SH-SY5Y (cell line): ENCODE measurements around the gene TRIM33.

Experiments used
- GATA2 ChIP-seq: IDR thresholded peaks from 2 replicates; pipeline ENCODE4 v1.6.1; 2011; ENCODE audit warnings: mild to moderate bottlenecking, low read depth, low read length
- GATA3 ChIP-seq: IDR thresholded peaks from 2 replicates; pipeline ENCODE4 v1.6.1; 2011; ENCODE audit warnings: low read depth, mild to moderate bottlenecking, low read length, moderate library complexity

DNA sequence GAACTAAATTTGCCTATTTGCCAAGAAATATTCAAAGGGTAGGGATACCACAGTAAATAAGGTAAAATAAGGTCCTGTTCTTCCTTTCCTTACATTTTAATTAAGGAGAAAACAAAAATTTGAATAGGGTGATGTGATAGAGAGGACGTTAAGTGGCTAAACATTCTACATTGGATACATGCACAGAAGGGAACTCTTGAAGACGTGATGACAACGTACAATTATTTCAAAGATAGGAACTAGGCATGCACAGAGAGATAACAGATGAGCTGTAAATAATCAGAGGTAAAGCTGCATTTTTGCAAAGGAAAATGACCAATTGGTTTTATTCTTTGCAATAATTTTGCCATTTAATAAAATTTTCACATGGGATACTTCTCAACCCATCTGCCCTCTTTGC, 69.7 kb downstream of the TRIM33 start:
- TF ChIP-seq GATA2 (no peak), GATA3 (no peak)
